Retinal pigment epithelial cell (primary cell): Measurements from ENCODE around the gene PRR33.

ENCODE experiments used
- DNase-seq: peaks from one replicate; pipeline ENCODE4 v3.0.0-alpha.2; 2010; ENCODE audit warnings: low read depth
- H3K4me3 ChIP-seq: 2 replicates; pipeline ENCODE4 v1.5.1; 2011; ENCODE audit warnings: mild to moderate bottlenecking, low read length, control low read depth, moderate library complexity
- TF ChIP-seq, protein P1 (sequence below): conservative IDR thresholded peaks from 2 replicates; pipeline ENCODE4 v1.5.1; 2011; ENCODE audit warnings: low read depth, low read length, control low read depth, inconsistent platforms

The PRR33 gene

DNA sequence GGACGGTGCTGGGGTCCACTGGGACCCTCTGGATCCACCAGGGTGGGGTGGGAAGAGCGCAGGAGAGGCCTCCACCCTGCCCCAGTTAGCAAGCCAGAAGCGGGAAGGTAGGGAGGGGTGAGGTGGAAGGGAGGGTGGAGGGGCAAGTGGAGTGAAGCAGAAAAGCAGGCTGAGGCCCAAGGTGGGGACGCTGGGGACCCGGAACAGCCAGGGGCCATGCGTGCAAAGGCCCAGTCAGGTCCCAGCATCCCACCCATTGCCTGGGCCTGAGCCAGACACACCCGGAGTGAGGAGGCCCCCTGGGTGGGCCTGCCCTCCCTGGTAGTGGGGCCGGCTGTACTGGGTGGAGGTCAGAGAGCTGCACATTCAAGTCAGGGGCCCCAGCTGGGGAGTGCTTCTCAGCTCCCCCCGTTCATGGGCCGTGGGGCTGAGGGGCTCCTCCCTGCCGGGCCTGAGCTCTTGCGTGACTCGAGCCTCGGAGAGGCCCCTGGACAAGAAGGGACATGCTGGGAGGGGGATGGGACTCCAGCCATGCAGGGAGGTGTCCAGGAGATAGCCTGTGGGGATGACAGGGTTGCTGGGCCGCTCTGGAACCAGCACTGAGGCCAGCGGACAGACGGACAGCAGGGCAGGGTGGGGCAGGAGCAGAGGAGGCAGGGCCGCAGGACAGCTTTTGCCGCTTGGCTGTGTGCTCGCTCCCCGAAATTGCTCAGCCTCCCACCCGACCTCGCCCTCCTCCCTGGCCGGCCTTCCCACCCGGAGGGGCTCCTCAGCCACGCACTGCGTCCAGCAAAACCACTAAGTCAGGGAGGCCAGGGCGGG lies 35.5 kb upstream of the PRR33 start:
- no peak overlapping the region for H3K4me3 ChIP-seq
- DNase-seq, result no peak
- TF ChIP-seq, protein P1, sequence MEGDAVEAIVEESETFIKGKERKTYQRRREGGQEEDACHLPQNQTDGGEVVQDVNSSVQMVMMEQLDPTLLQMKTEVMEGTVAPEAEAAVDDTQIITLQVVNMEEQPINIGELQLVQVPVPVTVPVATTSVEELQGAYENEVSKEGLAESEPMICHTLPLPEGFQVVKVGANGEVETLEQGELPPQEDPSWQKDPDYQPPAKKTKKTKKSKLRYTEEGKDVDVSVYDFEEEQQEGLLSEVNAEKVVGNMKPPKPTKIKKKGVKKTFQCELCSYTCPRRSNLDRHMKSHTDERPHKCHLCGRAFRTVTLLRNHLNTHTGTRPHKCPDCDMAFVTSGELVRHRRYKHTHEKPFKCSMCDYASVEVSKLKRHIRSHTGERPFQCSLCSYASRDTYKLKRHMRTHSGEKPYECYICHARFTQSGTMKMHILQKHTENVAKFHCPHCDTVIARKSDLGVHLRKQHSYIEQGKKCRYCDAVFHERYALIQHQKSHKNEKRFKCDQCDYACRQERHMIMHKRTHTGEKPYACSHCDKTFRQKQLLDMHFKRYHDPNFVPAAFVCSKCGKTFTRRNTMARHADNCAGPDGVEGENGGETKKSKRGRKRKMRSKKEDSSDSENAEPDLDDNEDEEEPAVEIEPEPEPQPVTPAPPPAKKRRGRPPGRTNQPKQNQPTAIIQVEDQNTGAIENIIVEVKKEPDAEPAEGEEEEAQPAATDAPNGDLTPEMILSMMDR, result no peak

DNA sequence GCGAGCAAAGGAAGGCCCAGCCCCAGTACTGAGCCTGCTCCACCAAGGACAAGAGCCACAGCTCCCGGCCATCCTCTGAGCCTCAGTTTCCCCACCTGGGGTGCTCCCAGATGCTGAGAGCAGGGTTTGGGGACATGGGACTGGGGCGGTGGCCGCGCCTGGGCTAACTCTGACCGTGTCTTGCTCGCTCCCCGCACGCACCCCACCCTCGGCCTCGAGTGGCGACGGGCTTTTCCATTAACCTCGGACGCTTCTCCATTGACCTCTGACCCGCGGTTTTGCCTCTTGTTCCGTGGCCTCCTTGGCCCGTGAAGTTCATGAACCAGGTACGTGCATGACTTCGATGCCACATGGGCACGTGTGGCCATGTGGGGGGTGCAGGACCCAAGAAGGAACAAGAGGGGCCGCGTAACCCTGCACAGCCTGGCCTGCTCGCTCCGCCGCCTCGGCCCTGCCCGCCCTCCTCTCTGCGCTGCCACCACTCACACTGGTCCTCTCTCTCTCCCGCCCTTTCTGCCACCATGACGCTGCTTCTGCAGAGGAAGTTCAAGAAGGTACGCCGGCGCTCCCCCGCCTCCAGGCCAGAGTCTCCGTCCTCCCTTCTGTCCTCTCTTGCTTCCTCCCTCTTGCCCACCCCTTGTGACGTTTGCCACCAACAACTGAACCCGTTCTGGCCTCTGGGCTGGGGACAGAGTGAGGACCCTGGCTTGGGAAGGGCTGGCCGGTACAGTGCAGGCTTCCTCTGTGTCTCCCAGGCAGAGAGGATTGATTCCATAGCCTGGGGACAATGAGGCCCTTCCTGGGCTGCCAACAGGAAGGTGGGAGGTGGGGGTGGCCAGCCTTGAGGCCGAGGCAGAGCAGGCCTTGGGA lies 34.7 kb upstream of the PRR33 start:
- TF ChIP-seq, protein P1, result no peak
- no peak for DNase-seq
- no peak overlapping the region for H3K4me3 ChIP-seq

DNA sequence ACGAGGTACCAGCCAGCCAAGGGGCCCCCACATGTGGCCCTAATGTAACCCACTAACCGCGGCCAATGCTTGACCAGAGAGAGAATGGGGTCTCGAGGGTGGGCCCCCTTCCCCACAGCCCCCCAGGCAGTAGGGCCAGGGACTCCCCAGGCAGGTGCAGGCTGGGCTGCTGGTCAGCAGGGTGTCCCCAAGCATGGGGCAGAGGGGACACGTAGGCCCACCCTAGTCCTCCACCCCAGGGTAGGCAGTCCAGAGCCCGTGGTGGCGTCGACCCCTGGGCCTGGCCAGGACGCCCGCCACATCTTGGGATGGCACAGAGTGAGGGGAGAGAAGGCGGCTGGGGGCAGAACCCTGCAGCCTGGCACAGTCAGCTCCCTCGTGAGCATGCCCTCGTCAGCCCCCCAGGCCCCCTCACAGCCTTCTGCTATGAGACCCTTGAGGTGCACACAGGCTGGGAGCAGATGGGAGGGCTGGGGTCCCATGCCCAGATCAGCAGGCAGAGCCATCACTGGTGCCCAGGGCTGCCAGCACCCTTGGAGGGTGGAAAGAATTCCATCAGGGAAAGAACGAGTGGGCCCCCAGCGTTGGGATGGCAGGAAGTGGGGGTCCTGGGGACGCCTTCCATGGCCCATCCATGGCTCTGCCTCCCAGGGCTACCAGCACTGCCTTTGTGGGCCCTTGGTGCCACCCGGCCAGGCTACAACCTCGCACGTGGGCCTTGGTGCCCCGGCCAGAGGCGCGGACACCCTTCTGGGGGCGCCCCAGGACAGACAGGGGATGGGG lies 33.9 kb upstream of the PRR33 start:
- no peak for DNase-seq
- TF ChIP-seq, protein P1, result no peak

DNA sequence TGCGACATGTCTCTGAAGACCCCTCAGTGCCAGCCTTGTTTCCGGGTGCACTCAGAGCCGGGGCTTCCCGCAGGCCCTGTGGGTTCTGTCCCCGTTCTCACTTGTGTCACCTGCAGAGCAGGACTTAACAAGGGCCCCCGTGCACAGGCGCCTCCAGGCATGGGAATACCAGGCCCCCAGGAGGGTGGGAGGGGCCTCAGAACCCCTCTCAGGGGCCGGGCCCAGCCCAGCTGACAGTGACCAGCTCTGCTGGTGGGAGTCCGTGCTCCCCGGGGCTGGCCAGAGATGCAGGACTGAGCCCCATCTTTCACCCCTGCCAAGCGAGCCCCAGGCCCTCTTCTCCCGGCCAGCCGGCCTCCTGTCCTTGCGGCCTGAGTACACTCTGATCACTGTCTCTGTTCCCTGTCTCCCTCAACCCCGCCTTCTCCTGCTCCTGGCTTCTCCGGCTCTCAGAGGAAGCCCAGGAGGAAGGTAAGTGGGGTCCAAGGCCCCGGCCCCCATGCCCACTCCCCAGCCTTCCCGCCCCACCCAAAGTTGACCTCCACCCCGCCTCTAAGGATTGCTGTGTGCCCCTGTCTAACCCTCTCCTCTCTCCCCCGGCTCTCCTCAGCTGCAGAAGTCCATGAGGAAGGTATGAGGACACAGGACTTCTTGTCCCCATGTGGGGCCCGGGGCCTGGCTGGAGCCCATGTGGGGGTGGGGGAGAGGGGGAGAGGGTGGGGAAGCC lies 33.1 kb upstream of the PRR33 start:
- no peak for DNase-seq
- H3K4me3 ChIP-seq, result no peak overlapping the region
- TF ChIP-seq, protein P1, result no peak

More for the DNA sequence above, 33.9 kb upstream of the PRR33 start:
- no peak overlapping the region for H3K4me3 ChIP-seq

DNA sequence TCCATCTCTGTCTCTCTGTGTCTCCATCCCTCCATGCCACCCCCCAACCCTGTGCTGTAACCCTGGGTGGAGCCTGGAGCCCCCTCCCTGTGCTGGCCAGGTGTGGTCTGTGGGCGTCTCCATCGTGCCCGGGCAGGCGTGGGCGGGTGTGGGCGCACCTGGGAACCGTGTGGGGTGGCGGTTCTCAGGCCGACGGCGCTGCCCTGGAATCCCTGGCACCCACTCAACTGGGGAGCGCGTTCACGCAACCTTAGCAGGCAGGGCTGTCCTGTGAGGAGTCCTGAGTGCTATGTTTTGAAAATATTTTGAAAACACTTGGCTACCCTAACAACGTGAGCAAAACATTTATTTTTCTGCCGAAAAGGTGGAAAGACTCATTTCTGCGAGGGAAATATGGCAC lies 32.5 kb upstream of the PRR33 start:
- H3K4me3 ChIP-seq, result no peak overlapping the region
- DNase-seq, result no peak
- TF ChIP-seq, protein P1, result no peak

DNA sequence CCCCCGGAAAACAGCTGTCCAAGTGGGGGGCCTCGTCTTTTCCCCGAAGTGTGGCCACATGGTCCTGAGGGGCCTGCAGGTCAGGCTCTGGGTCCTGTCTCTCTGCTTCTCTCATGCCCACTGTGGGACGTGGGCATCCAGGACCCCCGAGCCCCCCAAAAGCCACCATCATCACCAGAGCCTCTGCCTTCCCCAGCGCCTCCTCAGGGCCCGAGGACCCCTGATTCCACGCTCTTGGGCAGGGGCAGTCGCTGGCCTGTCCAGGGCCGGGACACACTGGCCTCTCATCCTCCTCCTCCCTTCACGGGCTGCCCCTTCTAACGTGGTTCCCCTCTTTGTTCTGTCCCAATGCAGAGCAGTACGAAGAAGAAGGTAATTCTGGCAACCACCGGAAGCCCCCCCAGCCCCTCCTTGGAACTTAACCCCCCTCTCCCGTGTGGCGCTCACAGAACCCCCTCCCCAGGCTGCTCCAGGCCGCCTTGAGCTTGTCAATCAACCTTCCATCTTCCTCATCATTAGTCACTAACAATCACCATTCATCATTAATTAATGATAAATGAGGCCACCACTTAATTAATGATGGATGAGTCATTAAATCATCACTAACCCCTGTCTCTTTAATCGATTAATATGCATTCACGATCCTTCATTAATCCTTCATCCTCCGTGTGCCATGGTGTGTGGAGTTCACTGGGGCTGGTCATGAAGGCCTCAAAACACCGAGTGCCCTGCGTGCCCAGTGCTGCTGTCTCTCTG lies 31.7 kb upstream of the PRR33 start:
- H3K4me3 ChIP-seq, result no peak overlapping the region
- TF ChIP-seq, protein P1, result no peak
- DNase-seq, result no peak
